GM23338 (cell line): ENCODE data around the gene CKLF. TPM values are rescaled to one million over a fixed set of nuclear protein-coding genes. Genes with fewer than 3 reads are reported as not detected.

ENCODE experiments used
- ATAC-seq: fragments of 200-7000 bp; cut with Tn5 transposase; 3 replicates; pipeline ENCODE4 v1.9.1; 2020
- DNase-seq: peaks from one replicate; pipeline ENCODE4 v3.0.0-alpha.2; 2015; ENCODE audit warnings: low spot score
- H2AFZ ChIP-seq: fragments of 200-600 bp; sonication (generic); 2 replicates; pipeline ENCODE4 v1.8.0; 2016; ENCODE audit warnings: antibody characterized with exemption, mild to moderate bottlenecking, moderate library complexity
- H3F3A ChIP-seq: fragments of 200-600 bp; sonication (generic); replicated peaks from 2 replicates; pipeline ENCODE4 v1.8.0; 2017; ENCODE audit warnings: antibody characterized with exemption, mixed run types, low read depth
- H3K27ac ChIP-seq: fragments of 200-600 bp; sonication (generic); 2 replicates; pipeline ENCODE4 v1.6.1; 2016; ENCODE audit warnings: low read depth
- H3K27me3 ChIP-seq: fragments of 200-600 bp; sonication (generic); 2 replicates; pipeline ENCODE4 v1.8.0; 2016; ENCODE audit warnings: mild to moderate bottlenecking, mixed run types, moderate library complexity; ENCODE audit not compliant: insufficient read depth
- H3K36me3 ChIP-seq: fragments of 200-600 bp; sonication (generic); 2 replicates; pipeline ENCODE4 v1.8.0; 2016; ENCODE audit warnings: mild to moderate bottlenecking; ENCODE audit not compliant: insufficient read depth
- H3K4me1 ChIP-seq: fragments of 200-600 bp; sonication (generic); 2 replicates; pipeline ENCODE4 v1.8.0; 2016; ENCODE audit warnings: mild to moderate bottlenecking, moderate library complexity; ENCODE audit not compliant: insufficient read depth
- H3K4me2 ChIP-seq: fragments of 200-600 bp; sonication (generic); 2 replicates; pipeline ENCODE4 v1.7.1; 2017; ENCODE audit warnings: mixed run types
- H3K4me3 ChIP-seq: fragments of 200-600 bp; sonication (generic); 2 replicates; pipeline ENCODE4 v1.6.1; 2016; ENCODE audit warnings: mixed run types
- H3K79me2 ChIP-seq: fragments of 200-600 bp; sonication (generic); replicated peaks from 2 replicates; pipeline ENCODE4 v1.8.0; 2017; ENCODE audit warnings: mild to moderate bottlenecking; ENCODE audit not compliant: insufficient read depth
- H3K9me2 ChIP-seq: fragments of 200-600 bp; sonication (generic); 2 replicates; pipeline ENCODE4 v1.8.0; 2017; ENCODE audit not compliant: insufficient read depth
- H4K20me1 ChIP-seq: fragments of 200-600 bp; sonication (generic); replicated peaks from 2 replicates; pipeline ENCODE4 v1.8.0; 2017; ENCODE audit warnings: mild to moderate bottlenecking; ENCODE audit not compliant: insufficient read depth
- H3K27ac Mint-ChIP-seq: 2 replicates; pipeline ENCODE4 v1.8.0; 2020; ENCODE audit warnings: inconsistent platforms, mild to moderate bottlenecking, moderate library complexity, mixed read lengths
- H3K27me3 Mint-ChIP-seq: 3 replicates; pipeline ENCODE4 v1.8.0; 2022; ENCODE audit warnings: low read depth, mild to moderate bottlenecking, moderate library complexity, mixed read lengths, inconsistent platforms; ENCODE audit not compliant: insufficient read depth, poor library complexity
- H3K36me3 Mint-ChIP-seq: 3 replicates; pipeline ENCODE4 v1.8.0; 2021; ENCODE audit warnings: low read depth, mild to moderate bottlenecking, inconsistent platforms, moderate library complexity, mixed read lengths
- H3K4me1 Mint-ChIP-seq: 3 replicates; pipeline ENCODE4 v1.8.0; 2020; ENCODE audit warnings: mild to moderate bottlenecking, inconsistent platforms, mixed read lengths
- H3K4me3 Mint-ChIP-seq: 3 replicates; pipeline ENCODE4 v1.8.0; 2021; ENCODE audit warnings: moderate library complexity, mild to moderate bottlenecking, inconsistent platforms, mixed read lengths
- H3K9me3 Mint-ChIP-seq: 3 replicates; pipeline ENCODE4 v1.8.0; 2020; ENCODE audit warnings: moderate library complexity, mild to moderate bottlenecking, inconsistent platforms, mixed read lengths
- CREB1 ChIP-seq: fragments of 250-450 bp; sonication (Bioruptor Pico); IDR thresholded peaks from 2 replicates; pipeline ENCODE4 v1.5.0; 2020; ENCODE audit warnings: low read depth, mild to moderate bottlenecking, moderate library complexity
- CTCF ChIP-seq, 2 experiments: fragments of 200-600 bp in 1 of 2; sonication (generic) in 1 of 2; conservative IDR thresholded peaks; 2 replicates each; pipeline versions ENCODE4 v1.5.1 to v1.6.1; 2016 to 2017; ENCODE audit warnings: antibody characterized with exemption in 2 of 2, low read depth in 2 of 2, mild to moderate bottlenecking in 2 of 2, moderate library complexity in 1 of 2
- EZH2 ChIP-seq: fragments of 200-600 bp; sonication (generic); IDR thresholded peaks from one replicate; pipeline ENCODE4 v1.8.0; 2017; ENCODE audit warnings: antibody characterized with exemption, mild to moderate bottlenecking, low read depth; ENCODE audit not compliant: unreplicated experiment
- NANOG ChIP-seq: IDR thresholded peaks from 2 replicates; pipeline ENCODE4 v1.6.1; 2016; ENCODE audit warnings: antibody characterized with exemption, borderline replicate concordance
- POLR2AphosphoS5 ChIP-seq: IDR thresholded peaks from 2 replicates; pipeline ENCODE4 v1.6.1; 2016; ENCODE audit warnings: antibody characterized with exemption, low read depth
- STAT1 ChIP-seq: IDR thresholded peaks from one replicate; pipeline ENCODE4 v1.6.1; 2016; ENCODE audit warnings: antibody characterized with exemption; ENCODE audit not compliant: unreplicated experiment
- ZNF114 ChIP-seq: fragments of 250-450 bp; sonication (Bioruptor Pico); IDR thresholded peaks from 2 replicates; pipeline ENCODE4 v1.5.0; 2020; ENCODE audit warnings: mild to moderate bottlenecking, moderate library complexity
- ZNF331 ChIP-seq: fragments of 250-450 bp; sonication (Bioruptor Pico); IDR thresholded peaks from 2 replicates; pipeline ENCODE4 v1.5.0; 2020; ENCODE audit warnings: low read depth, mild to moderate bottlenecking, moderate library complexity
- polyA plus RNA-seq: library from polyadenylated mRNA; unstranded; fragments of >200 nt; fragmentation: Nextera tagmentation; extraction: Ambion mirVana; gene quantifications from 2 replicates; pipeline ENCODE4 v1.2.1, GENCODE V29; 2016
- total RNA-seq: library from RNA; depleted of rRNA; stranded (reverse); fragments of >200 nt; shearing (Covaris generic); gene quantifications from 2 replicates; pipeline ENCODE4 v1.2.3, GENCODE V29; 2014
- TF ChIP-seq, protein P1 (sequence below): IDR thresholded peaks from one replicate; pipeline ENCODE4 v1.6.1; 2018; ENCODE audit warnings: antibody characterized with exemption; ENCODE audit not compliant: unreplicated experiment
- TF ChIP-seq, protein P2 (sequence below): IDR thresholded peaks from 2 replicates; pipeline ENCODE4 v1.6.1; 2016; ENCODE audit warnings: antibody characterized with exemption

Gene CKLF
- total and polyA plus RNA-seq, 2 experiments from 2014 or later: 25.5 to 60.0 TPM

DNA sequence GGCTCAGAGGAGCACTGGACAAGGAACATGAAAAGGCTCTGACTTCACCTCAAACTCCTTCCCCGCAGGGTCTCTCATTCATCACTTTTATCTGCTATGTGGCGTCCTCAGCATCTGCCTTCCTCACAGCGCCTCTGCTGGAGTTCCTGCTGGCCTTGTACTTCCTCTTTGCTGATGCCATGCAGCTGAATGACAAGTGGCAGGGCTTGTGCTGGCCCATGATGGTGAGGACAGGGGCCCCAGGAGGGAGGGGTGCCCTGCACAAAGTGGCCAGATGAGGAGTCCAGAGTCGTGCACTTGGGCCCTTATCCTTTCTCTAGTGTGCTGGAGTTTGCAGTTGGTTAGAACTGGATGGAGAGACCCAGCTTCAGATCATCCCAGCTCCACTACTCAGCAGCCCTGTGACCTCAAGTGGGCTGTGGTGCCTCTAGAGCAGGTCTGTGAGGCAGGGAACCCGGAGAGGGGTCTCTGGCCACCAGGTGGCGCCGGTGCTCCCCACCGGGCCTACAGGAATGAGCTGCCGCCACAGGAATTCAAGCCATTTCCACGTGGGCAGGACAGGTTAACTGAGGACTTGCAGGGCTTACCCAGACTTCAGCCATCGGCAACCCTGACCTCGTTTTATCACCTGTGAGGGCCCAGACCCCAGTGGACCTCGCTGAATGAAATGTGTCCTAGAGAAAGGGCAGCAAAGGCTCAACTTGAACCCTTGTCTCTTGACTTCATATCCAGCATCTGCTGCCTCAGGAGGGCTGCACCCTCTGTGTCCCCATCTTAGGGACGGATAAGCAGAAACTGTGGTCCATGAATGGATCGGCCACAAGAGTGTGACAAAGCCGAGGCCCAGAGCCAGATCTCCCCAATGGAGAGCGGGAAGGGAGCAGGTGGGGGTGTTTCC, 56.1 kb downstream of the CKLF start:
- H3K4me2 ChIP-seq: 0 out of 2 replicates have a peak overlapping the region, but pooled peaks have one; percentile 62

GRCh38 chr16:66609139-66609510, 56.7 kb downstream of the CKLF start:
- H3K4me3 Mint-ChIP-seq: no peak overlapping the region
- H3K27ac Mint-ChIP-seq: no peak overlapping the region
- Histone ChIP-seq H3K9me2 (no peaks in the 10 kb centered on the region), H3K36me3 (0 out of 2 replicates have a peak, but pooled peaks cover 5% of the 10 kb centered on the region), H3K4me3 (no peak overlapping the region), H3K79me2 (0 out of 2 replicates have a peak, but pooled peaks cover 4% of the 10 kb centered on the region), H3K27me3 (no peaks in the 10 kb centered on the region), H3K27ac (peak overlapping the region; percentile 66; the same call in 1 of the 2 replicates), H3K4me2 (0 out of 2 replicates have a peak overlapping the region, but pooled peaks have one; percentile 62), H3F3A (no peaks in the 10 kb centered on the region; the same call in 1 of the 2 replicates), H4K20me1 (peaks cover 12% of the 10 kb centered on the region), H2AFZ (no peak overlapping the region), H3K4me1 (peaks cover 12% of the 10 kb centered on the region)
- peaks cover 47% of the 10 kb centered on the region for H3K36me3 Mint-ChIP-seq
- H3K27me3 Mint-ChIP-seq: peaks cover 7% of the 10 kb centered on the region
- no peak for ATAC-seq
- no peaks in the 10 kb centered on the region; the same call in 1 of the 3 replicates for H3K9me3 Mint-ChIP-seq
- peaks cover 27% of the 10 kb centered on the region for H3K4me1 Mint-ChIP-seq
- DNase-seq: no peak
- TF ChIP-seq, protein P1, sequence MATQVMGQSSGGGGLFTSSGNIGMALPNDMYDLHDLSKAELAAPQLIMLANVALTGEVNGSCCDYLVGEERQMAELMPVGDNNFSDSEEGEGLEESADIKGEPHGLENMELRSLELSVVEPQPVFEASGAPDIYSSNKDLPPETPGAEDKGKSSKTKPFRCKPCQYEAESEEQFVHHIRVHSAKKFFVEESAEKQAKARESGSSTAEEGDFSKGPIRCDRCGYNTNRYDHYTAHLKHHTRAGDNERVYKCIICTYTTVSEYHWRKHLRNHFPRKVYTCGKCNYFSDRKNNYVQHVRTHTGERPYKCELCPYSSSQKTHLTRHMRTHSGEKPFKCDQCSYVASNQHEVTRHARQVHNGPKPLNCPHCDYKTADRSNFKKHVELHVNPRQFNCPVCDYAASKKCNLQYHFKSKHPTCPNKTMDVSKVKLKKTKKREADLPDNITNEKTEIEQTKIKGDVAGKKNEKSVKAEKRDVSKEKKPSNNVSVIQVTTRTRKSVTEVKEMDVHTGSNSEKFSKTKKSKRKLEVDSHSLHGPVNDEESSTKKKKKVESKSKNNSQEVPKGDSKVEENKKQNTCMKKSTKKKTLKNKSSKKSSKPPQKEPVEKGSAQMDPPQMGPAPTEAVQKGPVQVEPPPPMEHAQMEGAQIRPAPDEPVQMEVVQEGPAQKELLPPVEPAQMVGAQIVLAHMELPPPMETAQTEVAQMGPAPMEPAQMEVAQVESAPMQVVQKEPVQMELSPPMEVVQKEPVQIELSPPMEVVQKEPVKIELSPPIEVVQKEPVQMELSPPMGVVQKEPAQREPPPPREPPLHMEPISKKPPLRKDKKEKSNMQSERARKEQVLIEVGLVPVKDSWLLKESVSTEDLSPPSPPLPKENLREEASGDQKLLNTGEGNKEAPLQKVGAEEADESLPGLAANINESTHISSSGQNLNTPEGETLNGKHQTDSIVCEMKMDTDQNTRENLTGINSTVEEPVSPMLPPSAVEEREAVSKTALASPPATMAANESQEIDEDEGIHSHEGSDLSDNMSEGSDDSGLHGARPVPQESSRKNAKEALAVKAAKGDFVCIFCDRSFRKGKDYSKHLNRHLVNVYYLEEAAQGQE: no peak
- TF ChIP-seq ZNF114 (CRISPR knock-in tag) (no peak), CTCF (conservative IDR thresholded peaks at IDR 0.05; ENCODE audit: low read depth in 2 of 2) (no peak), NANOG (no peak), STAT1 (no peak), POLR2AphosphoS5 (no peak), CREB1 (CRISPR knock-in tag) (no peak), EZH2 (no peak), ZNF331 (CRISPR knock-in tag) (no peak)
- TF ChIP-seq, protein P2, sequence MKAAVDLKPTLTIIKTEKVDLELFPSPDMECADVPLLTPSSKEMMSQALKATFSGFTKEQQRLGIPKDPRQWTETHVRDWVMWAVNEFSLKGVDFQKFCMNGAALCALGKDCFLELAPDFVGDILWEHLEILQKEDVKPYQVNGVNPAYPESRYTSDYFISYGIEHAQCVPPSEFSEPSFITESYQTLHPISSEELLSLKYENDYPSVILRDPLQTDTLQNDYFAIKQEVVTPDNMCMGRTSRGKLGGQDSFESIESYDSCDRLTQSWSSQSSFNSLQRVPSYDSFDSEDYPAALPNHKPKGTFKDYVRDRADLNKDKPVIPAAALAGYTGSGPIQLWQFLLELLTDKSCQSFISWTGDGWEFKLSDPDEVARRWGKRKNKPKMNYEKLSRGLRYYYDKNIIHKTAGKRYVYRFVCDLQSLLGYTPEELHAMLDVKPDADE: no peak

More for the DNA sequence above, 56.1 kb downstream of the CKLF start:
- Histone ChIP-seq H3F3A (no peaks in the 10 kb centered on the region; the same call in 1 of the 2 replicates), H2AFZ (no peak overlapping the region), H3K9me2 (no peaks in the 10 kb centered on the region), H3K27ac (peak overlapping the region; percentile 66; the same call in 1 of the 2 replicates), H3K4me3 (no peak overlapping the region), H3K36me3 (0 out of 2 replicates have a peak, but pooled peaks cover 5% of the 10 kb centered on the region), H4K20me1 (peaks cover 12% of the 10 kb centered on the region), H3K79me2 (0 out of 2 replicates have a peak, but pooled peaks cover 4% of the 10 kb centered on the region), H3K4me1 (peaks cover 13% of the 10 kb centered on the region), H3K27me3 (no peaks in the 10 kb centered on the region)
- Mint-ChIP-seq H3K4me3 (no peak overlapping the region), H3K27ac (peak overlapping the region; percentile 89), H3K9me3 (no peaks in the 10 kb centered on the region; the same call in 1 of the 3 replicates), H3K36me3 (peaks cover 40% of the 10 kb centered on the region), H3K4me1 (peaks cover 31% of the 10 kb centered on the region), H3K27me3 (peaks cover 13% of the 10 kb centered on the region)
- TF ChIP-seq CTCF (conservative IDR thresholded peaks at IDR 0.05; ENCODE audit: low read depth in 2 of 2) (peak; percentile 87 to 92), ZNF114 (CRISPR knock-in tag) (no peak)
- ATAC-seq (peak; percentile 60), DNase-seq (peak; percentile 90)
